H1 (cell line): ENCODE results near the gene GPER1. TPM values are rescaled to one million over a fixed set of nuclear protein-coding genes. Genes with fewer than 3 reads are reported as not detected.

Experiments
- CTCF ChIA-PET: fragments of 300-600 bp; sonication (Branson Sonifier 250); formaldehyde crosslinking; loops from one replicate; lab custom pipeline; 2021; ENCODE audit not compliant: partially characterized antibody; lab: Charles Lee
- POLR2A ChIA-PET: fragments of 300-600 bp; sonication (Branson Sonifier 250); formaldehyde crosslinking; loops from one replicate; lab custom pipeline; 2021; ENCODE audit warnings: inconsistent platforms; ENCODE audit not compliant: partially characterized antibody; lab: Charles Lee
- DNase-seq, 2 experiments: peaks; one replicate each; pipeline versions ENCODE4 v3.0.0 to v3.0.0-alpha.2; 2010 to 2022; ENCODE audit warnings: low spot score in 2 of 2, low read depth in 1 of 2, mixed read lengths in 1 of 2
- FAIRE-seq: peaks from 2 replicates; lab custom pipeline; 2011; peaks lifted over from hg19 to GRCh38; lab: Jason Lieb, UNC
- H2AFZ ChIP-seq: 2 replicates; pipeline ENCODE4 v1.8.1; 2012; ENCODE audit warnings: low read length, inconsistent platforms
- H2AK5ac ChIP-seq: 2 replicates; pipeline ENCODE4 v1.6.1; 2013; ENCODE audit warnings: low read depth, low read length
- H2BK120ac ChIP-seq: replicated peaks from 2 replicates; pipeline ENCODE3; 2013; ENCODE audit warnings: low read depth, low read length, inconsistent platforms
- H2BK12ac ChIP-seq: 2 replicates; pipeline ENCODE4 v1.6.1; 2013; ENCODE audit warnings: low read depth, low read length
- H2BK15ac ChIP-seq: 2 replicates; pipeline ENCODE4 v1.6.1; 2013; ENCODE audit warnings: low read length
- H2BK20ac ChIP-seq: 2 replicates; pipeline ENCODE4 v1.6.1; 2013; ENCODE audit warnings: low read length
- H2BK5ac ChIP-seq: 2 replicates; pipeline ENCODE4 v1.6.1; 2013; ENCODE audit warnings: low read depth, low read length
- H3K14ac ChIP-seq: 2 replicates; pipeline ENCODE4 v1.6.1; 2013; ENCODE audit warnings: inconsistent platforms; ENCODE audit not compliant: insufficient read length
- H3K18ac ChIP-seq: 2 replicates; pipeline ENCODE4 v1.6.1; 2013; ENCODE audit warnings: low read length; ENCODE audit errors: extremely low read depth
- H3K23ac ChIP-seq: 2 replicates; pipeline ENCODE4 v1.6.1; 2013; ENCODE audit warnings: inconsistent platforms; ENCODE audit not compliant: insufficient read length
- H3K23me2 ChIP-seq: 2 replicates; pipeline ENCODE4 v1.6.1; 2013; ENCODE audit warnings: low read depth, low read length
- H3K27ac ChIP-seq: 2 replicates; pipeline ENCODE4 v1.6.1; 2011; ENCODE audit warnings: low read depth, low read length, inconsistent platforms
- H3K27me3 ChIP-seq, 4 experiments: replicated peaks in 1 of 4; 1 replicate in 1 of 4; 2 replicates in 3 of 4; pipeline versions ENCODE4 v1.6.1 to v1.8.1; 2011 to 2013; ENCODE audit warnings: low read length in 3 of 4, mild to moderate bottlenecking in 3 of 4, inconsistent platforms in 2 of 4, mixed read lengths in 2 of 4, moderate library complexity in 1 of 4; ENCODE audit not compliant: control insufficient read depth in 3 of 4, insufficient read depth in 3 of 4; ENCODE audit errors: extremely low read depth in 1 of 4
- H3K36me3 ChIP-seq, 4 experiments: 2 replicates each; pipeline versions ENCODE4 v1.6.1 to v1.8.1; 2011 to 2013; ENCODE audit warnings: mild to moderate bottlenecking in 4 of 4, low read length in 3 of 4, moderate library complexity in 2 of 4, control low read depth in 1 of 4, inconsistent platforms in 1 of 4; ENCODE audit not compliant: insufficient read depth in 4 of 4, control insufficient read depth in 2 of 4
- H3K4ac ChIP-seq: replicated peaks from 2 replicates; pipeline ENCODE3; 2013; ENCODE audit warnings: low read length, low read depth, mixed read lengths, inconsistent platforms; ENCODE audit not compliant: insufficient read length
- H3K4me1 ChIP-seq, 4 experiments: replicated peaks in 1 of 4; 1 replicate in 1 of 4; 2 replicates in 3 of 4; pipeline versions ENCODE4 v1.6.1 to v1.8.1; 2011 to 2013; ENCODE audit warnings: low read length in 3 of 4, inconsistent platforms in 2 of 4, mixed read lengths in 1 of 4; ENCODE audit not compliant: insufficient read depth in 4 of 4, control insufficient read depth in 3 of 4
- H3K4me2 ChIP-seq, 2 experiments: 2 replicates each; pipeline versions ENCODE4 v1.6.1 to v1.8.1; 2011 to 2013; ENCODE audit warnings: low read depth in 2 of 2, low read length in 2 of 2, control low read depth in 1 of 2, inconsistent platforms in 1 of 2, mild to moderate bottlenecking in 1 of 2; ENCODE audit not compliant: insufficient read depth in 1 of 2
- H3K4me3 ChIP-seq, 4 experiments: fragments of 200-600, 300-600 bp in 1 of 4; sonication (generic), shearing (Covaris generic), sonication (Bioruptor Twin) in 1 of 4; 2 replicates each; pipeline versions ENCODE4 v1.5.1 to v1.8.1; 2011 to 2016; ENCODE audit warnings: low read length in 4 of 4, low read depth in 3 of 4, control low read depth in 2 of 4, inconsistent platforms in 2 of 4, mild to moderate bottlenecking in 2 of 4, mixed read lengths in 1 of 4, moderate library complexity in 1 of 4; ENCODE audit not compliant: insufficient read depth in 2 of 4; ENCODE audit errors: extremely low read depth in 1 of 4
- H3K56ac ChIP-seq: replicated peaks from 2 replicates; pipeline ENCODE3; 2013; ENCODE audit warnings: low read depth, mild to moderate bottlenecking, mixed read lengths, low read length, inconsistent platforms; ENCODE audit not compliant: insufficient read length
- H3K79me1 ChIP-seq: 2 replicates; pipeline ENCODE4 v1.6.1; 2013; ENCODE audit warnings: low read depth, low read length, control low read depth
- H3K79me2 ChIP-seq, 2 experiments: 2 replicates each; pipeline versions ENCODE4 v1.6.1 to v1.8.1; 2012 to 2013; ENCODE audit warnings: low read length in 2 of 2, mild to moderate bottlenecking in 2 of 2, inconsistent platforms in 1 of 2; ENCODE audit not compliant: insufficient read depth in 2 of 2, control insufficient read depth in 1 of 2
- H3K9ac ChIP-seq, 4 experiments: replicated peaks in 1 of 4; 1 replicate in 1 of 4; 2 replicates in 3 of 4; pipeline versions ENCODE4 v1.6.1 to v1.8.1; 2011 to 2013; ENCODE audit warnings: low read depth in 3 of 4, low read length in 3 of 4, control low read depth in 2 of 4, mild to moderate bottlenecking in 2 of 4, moderate library complexity in 2 of 4, inconsistent platforms in 1 of 4; ENCODE audit errors: extremely low read depth in 1 of 4
- H3K9me3 ChIP-seq, 2 experiments: 2 replicates each; pipeline versions ENCODE4 v1.6.1 to v1.8.1; 2012 to 2013; ENCODE audit warnings: mild to moderate bottlenecking in 2 of 2, moderate library complexity in 2 of 2, control low read depth in 1 of 2, inconsistent platforms in 1 of 2, low read depth in 1 of 2, low read length in 1 of 2, mixed read lengths in 1 of 2; ENCODE audit not compliant: insufficient read depth in 2 of 2
- H4K20me1 ChIP-seq, 2 experiments: replicated peaks in 1 of 2; 2 replicates each; pipeline versions ENCODE3 to v1.8.1; 2011 to 2013; ENCODE audit warnings: inconsistent platforms in 2 of 2, low read length in 2 of 2, mild to moderate bottlenecking in 1 of 2; ENCODE audit not compliant: insufficient read depth in 2 of 2, control insufficient read depth in 1 of 2
- H4K5ac ChIP-seq: 2 replicates; pipeline ENCODE4 v1.6.1; 2013; ENCODE audit warnings: low read length, low read depth, mixed read lengths, inconsistent platforms; ENCODE audit not compliant: insufficient read length
- H4K8ac ChIP-seq: 2 replicates; pipeline ENCODE4 v1.8.0; 2013; ENCODE audit warnings: mild to moderate bottlenecking, moderate library complexity, low read length, inconsistent platforms; ENCODE audit not compliant: insufficient read depth; ENCODE audit errors: extremely low read depth
- H4K91ac ChIP-seq: replicated peaks from 2 replicates; pipeline ENCODE3; 2013; ENCODE audit warnings: low read length, mixed read lengths, inconsistent platforms; ENCODE audit not compliant: insufficient read length
- PHF8 ChIP-seq: fragments of 200-600 bp; sonication (generic); conservative IDR thresholded peaks from 2 replicates; pipeline ENCODE4 v1.7.1; 2012; ENCODE audit warnings: low read depth, mild to moderate bottlenecking, inconsistent platforms, low read length, moderate library complexity
- WGBS, 2 experiments: shearing (Covaris generic) in 1 of 2; methylation state at CpG; one replicate each; pipeline versions ENCODE4 v1.1.6 to v1.1.7; 2013 to 2015; ENCODE audit warnings: low lambda C conversion rate in 2 of 2, mixed read lengths in 2 of 2, inconsistent platforms in 1 of 2, low coverage in 1 of 2, missing lambda C conversion rate in 1 of 2; ENCODE audit not compliant: insufficient replicate concordance in 2 of 2, insufficient coverage in 1 of 2, insufficient read length in 1 of 2; ENCODE audit errors: extremely low coverage in 1 of 2, missing lambda C conversion rate in 1 of 2; 5-methylcytosine and 5-hydroxymethylcytosine counted together
- polyA plus RNA-seq, 7 experiments: library from polyadenylated mRNA; depleted of rRNA in 3 of 7; stranded (reverse) in 5 of 7; unstranded in 2 of 7; fragments of >200 nt in 5 of 7; fragments of 200-250 nt in 2 of 7; gene quantifications; 1 replicate in 5 of 7; 2 replicates in 1 of 7; 4 replicates in 1 of 7; pipeline versions ENCODE4 v1.2.1 to v1.2.3, GENCODE V29; 2011 to 2013; ENCODE audit warnings: missing spikeins in 2 of 7, mixed read lengths in 2 of 7
- total RNA-seq: library from RNA; stranded (reverse); fragmentation: NEBNext Ultra II Directional; extraction: Animal tissue kit (Norgen Biotek cat#: 25700); gene quantifications from 2 replicates; pipeline ENCODE4 v1.2.1, GENCODE V29; 2021

Gene GPER1
- total and polyA plus RNA-seq, 2 of the 8 experiments (the other 6 are each of a cell fraction or from before 2014, with no cell fraction given): 0.24 to 0.47 TPM

GRCh38 chr7:1112625-1113547 lies 25.0 kb downstream of the GPER1 start:
- Histone ChIP-seq H2BK15ac (no peak overlapping the region), H4K8ac (0 out of 2 replicates have a peak overlapping the region, but pooled peaks have one; percentile 25), H4K91ac (no peak overlapping the region), H3K23ac (no peak overlapping the region), H3K9me3 (no peaks in the 10 kb centered on the region; a peak in 1 of 4 replicates), H2BK20ac (no peak overlapping the region), H3K14ac (no peak overlapping the region), H2AFZ (no peak overlapping the region), H3K4me1 (no peaks in the 10 kb centered on the region), H3K23me2 (no peaks in the 10 kb centered on the region), H4K20me1 (peaks cover 0 to 5% of the 10 kb centered on the region in 2 experiments), H3K79me2 (peaks cover 0 to 14% of the 10 kb centered on the region in 2 experiments; a peak in 1 of 4 replicates), H3K56ac (no peak overlapping the region), H3K27ac (no peak overlapping the region), H2BK5ac (no peak overlapping the region), H3K18ac (no peak overlapping the region), H3K36me3 (no peaks in the 10 kb centered on the region), H3K4me3 (no peak overlapping the region), H3K79me1 (peaks cover 11% of the 10 kb centered on the region), H3K4ac (no peak overlapping the region), H2BK120ac (no peak overlapping the region), H3K9ac (no peak overlapping the region), H2BK12ac (no peak overlapping the region), H3K27me3 (no peaks in the 10 kb centered on the region), H4K5ac (no peak overlapping the region), H3K4me2 (no peak overlapping the region), H2AK5ac (no peak overlapping the region)
- DNase-seq (no peak), FAIRE-seq (no peak)
- POLR2A ChIA-PET: interaction anchor here (0.6 to 1.4 kb wide), 2 partner anchors 25 to 57 kb away, joined by 3 to 5 read pairs; a partner anchor contains a TSS
- 92% methylated on average over 43 of the region's 43 CpGs; no CpG with 5 or more reads in 1 of the 2 experiments for WGBS, 2 experiments
- CTCF ChIA-PET: interaction anchor here (0.7 to 2.4 kb wide), 11 partner anchors 11 to 1409 kb away, joined by 3 to 6 read pairs (median 4); partner anchors contain the start of gene GPER1
- no peak for TF ChIP-seq PHF8
